H1 (cell line): ENCODE results near the gene FXYD3. TPM values are rescaled to one million over a fixed set of nuclear protein-coding genes. Genes with fewer than 3 reads are reported as not detected.

Source experiments
- CEBPB ChIP-seq: IDR thresholded peaks from 2 replicates; pipeline ENCODE4 v1.6.1; 2012; ENCODE audit warnings: low read depth, low read length
- EP300 ChIP-seq, 2 experiments: IDR thresholded peaks; 1 replicate in 1 of 2; 2 replicates in 1 of 2; pipeline ENCODE4 v1.6.1; 2011 to 2012; ENCODE audit warnings: low read depth in 2 of 2, low read length in 2 of 2, mild to moderate bottlenecking in 2 of 2, borderline replicate concordance in 1 of 2, inconsistent platforms in 1 of 2, moderate library complexity in 1 of 2
- FOSL1 ChIP-seq: IDR thresholded peaks from 2 replicates; pipeline ENCODE4 v1.6.1; 2011; ENCODE audit warnings: mild to moderate bottlenecking, low read depth, low read length, moderate library complexity; ENCODE audit not compliant: insufficient read depth
- GTF2F1 ChIP-seq: IDR thresholded peaks from 2 replicates; pipeline ENCODE4 v1.6.1; 2012; ENCODE audit warnings: low read depth, low read length, improper control_type of control experiment, borderline replicate concordance
- HDAC2 ChIP-seq, 2 experiments: fragments of 300-600 bp in 1 of 2; sonication (generic) in 1 of 2; IDR thresholded peaks; 2 replicates each; pipeline ENCODE4 v1.6.1; 2011 to 2012; ENCODE audit warnings: low read depth in 2 of 2, low read length in 2 of 2, mild to moderate bottlenecking in 2 of 2, moderate library complexity in 2 of 2, borderline replicate concordance in 1 of 2, inconsistent platforms in 1 of 2
- HDAC6 ChIP-seq: IDR thresholded peaks from one replicate; pipeline ENCODE4 v1.7.1; 2012; ENCODE audit warnings: low read depth, mild to moderate bottlenecking, inconsistent platforms, low read length, moderate library complexity
- JUND ChIP-seq: IDR thresholded peaks from 2 replicates; pipeline ENCODE4 v1.6.1; 2011; ENCODE audit warnings: mild to moderate bottlenecking, improper control_type of control experiment, low read length
- KDM1A ChIP-seq: fragments of 200-600, 300-600 bp; sonication (generic); IDR thresholded peaks from 2 replicates; pipeline ENCODE4 v1.7.1; 2016; ENCODE audit warnings: mild to moderate bottlenecking, low read length, borderline replicate concordance
- KDM5A ChIP-seq: fragments of 200-600 bp; IDR thresholded peaks from 2 replicates; pipeline ENCODE4 v1.7.1; 2012; ENCODE audit warnings: mild to moderate bottlenecking, low read length, inconsistent platforms, mixed read lengths
- MAFK ChIP-seq: IDR thresholded peaks from 2 replicates; pipeline ENCODE4 v1.6.1; 2012; ENCODE audit warnings: low read depth, mild to moderate bottlenecking, improper control_type of control experiment, low read length
- MAX ChIP-seq: IDR thresholded peaks from 2 replicates; pipeline ENCODE4 v1.6.1; 2012; ENCODE audit warnings: inconsistent platforms
- PHF8 ChIP-seq: fragments of 200-600 bp; sonication (generic); conservative IDR thresholded peaks from 2 replicates; pipeline ENCODE4 v1.7.1; 2012; ENCODE audit warnings: low read depth, mild to moderate bottlenecking, inconsistent platforms, low read length, moderate library complexity
- RAD21 ChIP-seq, 2 experiments: IDR thresholded peaks in 1 of 2; conservative IDR thresholded peaks in 1 of 2; 2 replicates each; pipeline ENCODE4 v1.6.1; 2011; ENCODE audit warnings: low read depth in 2 of 2, low read length in 2 of 2, improper control_type of control experiment in 1 of 2, inconsistent platforms in 1 of 2, mild to moderate bottlenecking in 1 of 2, moderate library complexity in 1 of 2
- RNF2 ChIP-seq: fragments of 200-900, 300-1000 bp; sonication (generic); IDR thresholded peaks from 2 replicates; pipeline ENCODE4 v1.7.1; 2016; ENCODE audit warnings: borderline replicate concordance, low read depth, mild to moderate bottlenecking, antibody characterized with exemption, low read length; ENCODE audit not compliant: poor library complexity, severe bottlenecking; ENCODE audit errors: missing control alignments
- RXRA ChIP-seq: IDR thresholded peaks from 2 replicates; pipeline ENCODE4 v1.6.1; 2011; ENCODE audit warnings: low read depth, mild to moderate bottlenecking, low read length, moderate library complexity; ENCODE audit not compliant: insufficient read depth
- SIX5 ChIP-seq: IDR thresholded peaks from 2 replicates; pipeline ENCODE4 v1.6.1; 2011; ENCODE audit warnings: mild to moderate bottlenecking, low read depth, low read length
- SUZ12 ChIP-seq: fragments of 200-600 bp; sonication (generic); IDR thresholded peaks from 2 replicates; pipeline ENCODE4 v1.6.1; 2012; ENCODE audit warnings: mild to moderate bottlenecking, inconsistent platforms, low read length, moderate library complexity, mixed read lengths
- TAF1 ChIP-seq: IDR thresholded peaks from 2 replicates; pipeline ENCODE4 v1.6.1; 2011; ENCODE audit warnings: mild to moderate bottlenecking, low read depth, low read length
- TCF12 ChIP-seq: IDR thresholded peaks from 2 replicates; pipeline ENCODE4 v1.6.1; 2011; ENCODE audit warnings: low read depth, mild to moderate bottlenecking, low read length
- USF2 ChIP-seq: IDR thresholded peaks from 2 replicates; pipeline ENCODE4 v1.6.1; 2011; ENCODE audit warnings: low read length, improper control_type of control experiment
- ZNF274 ChIP-seq: IDR thresholded peaks from 2 replicates; pipeline ENCODE4 v1.7.0; 2012; ENCODE audit warnings: low read length, borderline replicate concordance; ENCODE audit errors: extremely low read depth
- polyA plus RNA-seq, 7 experiments: library from polyadenylated mRNA; depleted of rRNA in 3 of 7; stranded (reverse) in 5 of 7; unstranded in 2 of 7; fragments of >200 nt in 5 of 7; fragments of 200-250 nt in 2 of 7; gene quantifications; 1 replicate in 5 of 7; 2 replicates in 1 of 7; 4 replicates in 1 of 7; pipeline versions ENCODE4 v1.2.1 to v1.2.3, GENCODE V29; 2011 to 2013; ENCODE audit warnings: missing spikeins in 2 of 7, mixed read lengths in 2 of 7
- total RNA-seq: library from RNA; stranded (reverse); fragmentation: NEBNext Ultra II Directional; extraction: Animal tissue kit (Norgen Biotek cat#: 25700); gene quantifications from 2 replicates; pipeline ENCODE4 v1.2.1, GENCODE V29; 2021

The FXYD3 gene
- total and polyA plus RNA-seq, 2 of the 8 experiments (the other 6 are each of a cell fraction or from before 2014, with no cell fraction given) = 0.33 TPM; not detected in 1

GRCh38 chr19:35066691-35067563, 48.7 kb upstream of the FXYD3 start (continued):
- no peak for TF ChIP-seq KDM5A
- TF ChIP-seq KDM1A = peak; percentile 95
- no peak for TF ChIP-seq PHF8
- no peak for TF ChIP-seq EP300 (IDR thresholded peaks at IDR 0.05; ENCODE audit: borderline replicate concordance in 1 of 2, low read depth in 2 of 2, low read length in 2 of 2)
- TF ChIP-seq GTF2F1 = no peak
- TF ChIP-seq MAX = peak; percentile 82
- no peak for TF ChIP-seq SIX5
- no peak for TF ChIP-seq RNF2
- 0 out of 2 replicates have a peak, but pooled peaks have one; percentile 22 for TF ChIP-seq TAF1
- TF ChIP-seq USF2 = peak; percentile 84
- TF ChIP-seq RXRA = peak; percentile 76; the same call in 1 of the 2 replicates
- TF ChIP-seq MAFK = no peak
- TF ChIP-seq FOSL1 = no peak
- TF ChIP-seq CEBPB = peak; percentile 74
- no peak for TF ChIP-seq ZNF274
- 0 out of 2 replicates have a peak, but pooled peaks have one; percentile 36 for TF ChIP-seq TCF12
- no peak; the same call in 1 of the 2 replicates for TF ChIP-seq JUND
- TF ChIP-seq RAD21 (IDR thresholded peaks at IDR 0.05 in 1 of 2, conservative IDR thresholded peaks at IDR 0.05 in 1 of 2; ENCODE audit: low read depth in 2 of 2, low read length in 2 of 2) = peak; percentile 93 to 97
- no peak; a peak in 1 of 4 replicates for TF ChIP-seq HDAC2 (IDR thresholded peaks at IDR 0.05; ENCODE audit: borderline replicate concordance in 1 of 2, low read depth in 2 of 2, low read length in 2 of 2)
- TF ChIP-seq HDAC6 = no peak
- TF ChIP-seq SUZ12 = no peak
